Bronchial epithelial cell (primary cell): ENCODE measurements around the gene ZNF225. TPM values are rescaled to one million over a fixed set of nuclear protein-coding genes. Genes with fewer than 3 reads are reported as not detected.

ENCODE experiments used
- DNase-seq: peaks from one replicate; pipeline ENCODE4 v3.0.0-alpha.2; 2010; ENCODE audit warnings: low read depth
- FAIRE-seq: peaks from 2 replicates; lab custom pipeline; 2011; peaks lifted over from hg19 to GRCh38; lab: Jason Lieb, UNC
- H3K27me3 ChIP-seq: 2 replicates; pipeline ENCODE4 v1.5.1; 2011; ENCODE audit warnings: low read length; ENCODE audit not compliant: control insufficient read depth, insufficient read depth
- H3K36me3 ChIP-seq: 2 replicates; pipeline ENCODE4 v1.5.1; 2011; ENCODE audit warnings: low read length; ENCODE audit not compliant: control insufficient read depth, insufficient read depth
- H3K4me3 ChIP-seq: 2 replicates; pipeline ENCODE4 v1.5.1; 2011; ENCODE audit warnings: mild to moderate bottlenecking, low read depth, low read length, control low read depth
- total RNA-seq: library from RNA; depleted of rRNA; stranded (reverse); fragments of >200 nt; gene quantifications from 2 replicates; pipeline ENCODE4 v1.2.1, GENCODE V29; 2014
- TF ChIP-seq, protein P1 (sequence below): IDR thresholded peaks from 2 replicates; pipeline ENCODE4 v1.5.1; 2011; ENCODE audit warnings: mild to moderate bottlenecking, moderate library complexity, low read length, control low read depth, inconsistent platforms; ENCODE audit not compliant: insufficient read depth, severe bottlenecking

The ZNF225 gene
- total RNA-seq, 1 donor from 2014 or later, result 4.2 TPM

- FAIRE-seq (no peak), DNase-seq (peak; percentile 56)
- peaks cover 3% of the 10 kb centered on the region for H3K36me3 ChIP-seq
- H3K4me3 ChIP-seq, result peak within 1 kb of the TSS; percentile 86
- TF ChIP-seq, protein P1, sequence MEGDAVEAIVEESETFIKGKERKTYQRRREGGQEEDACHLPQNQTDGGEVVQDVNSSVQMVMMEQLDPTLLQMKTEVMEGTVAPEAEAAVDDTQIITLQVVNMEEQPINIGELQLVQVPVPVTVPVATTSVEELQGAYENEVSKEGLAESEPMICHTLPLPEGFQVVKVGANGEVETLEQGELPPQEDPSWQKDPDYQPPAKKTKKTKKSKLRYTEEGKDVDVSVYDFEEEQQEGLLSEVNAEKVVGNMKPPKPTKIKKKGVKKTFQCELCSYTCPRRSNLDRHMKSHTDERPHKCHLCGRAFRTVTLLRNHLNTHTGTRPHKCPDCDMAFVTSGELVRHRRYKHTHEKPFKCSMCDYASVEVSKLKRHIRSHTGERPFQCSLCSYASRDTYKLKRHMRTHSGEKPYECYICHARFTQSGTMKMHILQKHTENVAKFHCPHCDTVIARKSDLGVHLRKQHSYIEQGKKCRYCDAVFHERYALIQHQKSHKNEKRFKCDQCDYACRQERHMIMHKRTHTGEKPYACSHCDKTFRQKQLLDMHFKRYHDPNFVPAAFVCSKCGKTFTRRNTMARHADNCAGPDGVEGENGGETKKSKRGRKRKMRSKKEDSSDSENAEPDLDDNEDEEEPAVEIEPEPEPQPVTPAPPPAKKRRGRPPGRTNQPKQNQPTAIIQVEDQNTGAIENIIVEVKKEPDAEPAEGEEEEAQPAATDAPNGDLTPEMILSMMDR, result no peak
- no peaks in the 10 kb centered on the region for H3K27me3 ChIP-seq
These were observed 28.2 kb downstream of the ZNF225 start, which contains the start of gene ZNF234 for GRCh38 chr19:44141191-44142058. TSS of gene ZNF234 (plus strand) at chr19:44141554. CDS start at chr19:44144633, 3,079 bp downstream.

- DNase-seq, result peak; percentile 3
- H3K36me3 ChIP-seq, result peaks cover 3% of the 10 kb centered on the region
- no peak for FAIRE-seq
- TF ChIP-seq, protein P1, result no peak
- H3K27me3 ChIP-seq, result no peaks in the 10 kb centered on the region
- H3K4me3 ChIP-seq, result peak overlapping the region; percentile 86
These were observed 28.8 kb downstream of the ZNF225 start for GRCh38 chr19:44142059-44142433.

GRCh38 chr19:44149776-44150175 lies 36.6 kb downstream of the ZNF225 start:
- FAIRE-seq (no peak), DNase-seq (no peak)
- H3K4me3 ChIP-seq, result no peak overlapping the region
- H3K27me3 ChIP-seq, result no peaks in the 10 kb centered on the region
- peaks cover 3% of the 10 kb centered on the region for H3K36me3 ChIP-seq
- TF ChIP-seq, protein P1, result no peak

- Histone ChIP-seq H3K4me3 (no peak overlapping the region), H3K36me3 (peaks cover 2% of the 10 kb centered on the region), H3K27me3 (no peaks in the 10 kb centered on the region)
- no peak for DNase-seq
- TF ChIP-seq, protein P1, result no peak
- no peak for FAIRE-seq
These were observed 38.3 kb downstream of the ZNF225 start for GRCh38 chr19:44151491-44151890.

DNA sequence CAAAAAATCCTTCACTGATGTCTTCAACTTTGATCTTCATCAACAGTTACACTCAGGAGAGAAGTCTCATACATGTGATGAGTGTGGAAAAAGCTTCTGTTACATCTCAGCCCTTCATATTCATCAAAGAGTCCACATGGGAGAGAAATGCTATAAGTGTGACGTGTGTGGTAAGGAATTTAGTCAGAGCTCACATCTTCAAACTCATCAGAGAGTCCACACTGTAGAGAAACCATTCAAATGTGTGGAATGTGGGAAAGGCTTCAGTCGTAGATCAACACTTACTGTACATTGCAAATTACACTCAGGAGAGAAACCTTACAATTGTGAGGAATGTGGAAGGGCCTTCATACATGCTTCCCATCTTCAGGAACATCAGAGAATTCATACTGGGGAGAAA lies 43.3 kb downstream of the ZNF225 start:
- DNase-seq (no peak), FAIRE-seq (no peak)
- Histone ChIP-seq H3K36me3 (peaks cover 2% of the 10 kb centered on the region), H3K4me3 (no peak overlapping the region), H3K27me3 (no peaks in the 10 kb centered on the region)
- TF ChIP-seq, protein P1, result no peak
